Coronary artery (tissue), 2 donors: ENCODE data around the gene PTPRD.

ENCODE experiments used
- DNase-seq: peaks from one replicate; pipeline ENCODE4 v3.0.0-alpha.2; 2017; ENCODE audit warnings: low spot score
- H3K27ac ChIP-seq, 2 donors: fragments of 200-600 bp; sonication (generic); one replicate each; pipeline ENCODE4 v1.5.1; 2016 to 2019
- H3K4me3 ChIP-seq: fragments of 200-600 bp; sonication (generic); 2 replicates; pipeline ENCODE4 v1.5.1; 2016; ENCODE audit warnings: mild to moderate bottlenecking, moderate library complexity
- CTCF ChIP-seq: fragments of 200-600 bp; sonication (generic); IDR thresholded peaks from one replicate; pipeline ENCODE4 v1.5.1; 2019; ENCODE audit warnings: antibody characterized with exemption

Gene PTPRD

GRCh38 chr9:10041726-10042229, 571.0 kb downstream of the PTPRD start:
- Histone ChIP-seq H3K27ac (no peak overlapping the region), H3K4me3 (no peak overlapping the region)
- DNase-seq: no peak
- no peak for TF ChIP-seq CTCF

- no peak for DNase-seq
- no peak overlapping the region for H3K4me3 ChIP-seq
- H3K27ac ChIP-seq: no peak overlapping the region
- no peak for TF ChIP-seq CTCF
Measured at GRCh38 chr9:10036095-10036494, 576.7 kb downstream of the PTPRD start.

DNA sequence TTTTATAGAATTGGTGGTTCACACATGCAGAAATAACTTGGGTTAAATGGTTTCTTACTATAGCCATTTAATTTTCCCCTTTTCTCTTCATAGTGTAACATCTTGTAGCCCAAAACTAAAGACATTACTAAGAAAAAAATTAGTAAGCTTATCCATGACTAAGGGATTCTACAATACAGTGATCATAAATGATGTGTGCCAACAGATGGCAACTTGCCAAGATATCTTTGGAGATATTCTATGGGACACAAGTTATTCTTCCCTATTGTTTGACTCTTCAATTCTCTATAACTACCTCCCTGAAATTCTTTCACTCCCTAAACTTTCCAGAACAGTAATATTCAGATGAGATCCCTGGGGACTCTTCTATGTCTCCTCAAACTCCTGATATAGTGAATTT, 580.6 kb downstream of the PTPRD start:
- no peak for TF ChIP-seq CTCF
- Histone ChIP-seq H3K4me3 (no peak overlapping the region), H3K27ac (no peak overlapping the region)
- DNase-seq: no peak

DNA sequence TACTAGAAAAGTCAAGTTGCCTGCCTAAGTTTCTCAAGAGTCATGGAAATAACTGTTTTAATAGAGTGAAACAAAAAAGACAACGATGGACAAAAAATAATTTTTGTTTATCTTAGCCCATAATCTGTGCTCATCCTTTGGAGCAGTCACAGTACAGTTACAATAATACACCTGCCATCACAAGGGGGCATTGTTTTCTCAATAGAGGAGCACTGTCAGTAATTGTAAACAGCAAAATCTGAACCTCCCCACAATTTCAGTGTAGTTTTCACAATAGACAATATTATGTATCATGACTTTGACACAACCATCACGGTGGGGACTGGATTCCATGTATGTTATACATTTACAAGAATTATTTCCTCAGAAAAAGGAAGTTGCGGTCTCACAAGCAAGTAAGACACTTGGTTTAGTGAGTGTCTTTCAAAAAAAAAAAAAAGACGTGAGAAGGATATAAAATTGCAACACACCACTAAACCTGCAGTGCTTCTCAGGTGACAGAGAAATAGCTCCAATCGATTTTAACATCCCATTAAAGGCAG, 586.3 kb downstream of the PTPRD start:
- H3K4me3 ChIP-seq: no peak overlapping the region
- DNase-seq: no peak
- TF ChIP-seq CTCF: no peak
- no peak overlapping the region for H3K27ac ChIP-seq

GRCh38 chr9:10015755-10016154, 597.0 kb downstream of the PTPRD start:
- H3K4me3 ChIP-seq: no peak overlapping the region
- H3K27ac ChIP-seq: no peak overlapping the region
- DNase-seq: no peak
- no peak for TF ChIP-seq CTCF

DNA sequence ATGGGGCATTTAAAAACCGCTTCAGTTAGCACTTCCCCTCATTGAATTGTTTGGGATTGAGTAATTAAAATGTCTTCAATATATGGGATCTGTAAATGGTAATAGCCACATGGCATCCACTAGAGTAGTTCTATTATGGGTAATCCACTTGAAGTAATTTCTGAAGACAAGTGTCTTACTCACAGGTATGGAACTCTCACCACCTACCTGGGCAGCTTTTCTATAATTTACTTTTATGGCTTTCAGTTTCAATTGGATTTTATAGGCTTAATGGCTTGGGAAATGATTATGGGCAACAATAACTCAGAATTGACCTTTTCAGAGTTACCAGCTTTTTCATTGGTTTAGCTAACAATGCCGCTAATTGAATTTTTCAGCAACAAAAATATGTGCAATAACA, 597.9 kb downstream of the PTPRD start:
- no peak for DNase-seq
- Histone ChIP-seq H3K4me3 (no peak overlapping the region), H3K27ac (no peak overlapping the region)
- TF ChIP-seq CTCF: no peak

DNA sequence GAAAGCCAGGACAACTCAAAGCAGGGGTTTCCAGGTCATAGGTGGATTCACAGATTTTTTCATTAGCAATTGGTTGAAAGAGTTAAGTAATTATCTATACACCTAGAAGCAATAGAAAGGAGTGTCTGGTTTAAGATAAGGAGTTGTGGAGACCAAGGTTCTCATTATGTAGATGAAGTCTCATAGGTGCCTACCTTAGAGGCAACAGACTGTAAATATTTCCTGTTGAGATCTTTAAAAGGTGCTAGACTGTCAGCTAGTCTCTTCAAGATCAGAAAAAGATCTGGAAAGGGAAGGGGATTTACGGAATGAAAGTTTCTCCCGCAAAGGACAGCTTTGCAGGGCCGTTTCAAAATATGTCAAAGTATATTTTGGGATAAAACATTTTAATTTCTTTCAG, 603.4 kb downstream of the PTPRD start:
- TF ChIP-seq CTCF: no peak
- DNase-seq: no peak
- Histone ChIP-seq H3K27ac (no peak overlapping the region), H3K4me3 (no peak overlapping the region)
